LHCN-M2 (cell line): Measurements from ENCODE around the gene ARSK. TPM values are rescaled to one million over a fixed set of nuclear protein-coding genes. Genes with fewer than 3 reads are reported as not detected.

ENCODE experiments used
- DNase-seq: peaks from one replicate; pipeline ENCODE4 v3.0.0-alpha.2; 2012; ENCODE audit warnings: low read depth
- total RNA-seq: library from RNA; depleted of rRNA; stranded (reverse); fragments of >200 nt; gene quantifications from 2 replicates; pipeline ENCODE4 v1.2.3, GENCODE V29; 2014

Gene ARSK
- total RNA-seq, 1 experiment from 2014 or later: 10.0 TPM

GRCh38 chr5:95564450-95564849 lies 9.5 kb downstream of the ARSK start:
- DNase-seq: no peak

GRCh38 chr5:95565280-95565920 lies 10.5 kb downstream of the ARSK start:
- DNase-seq: no peak

GRCh38 chr5:95572016-95572415 lies 17.1 kb downstream of the ARSK start:
- no peak for DNase-seq

GRCh38 chr5:95581576-95581975 lies 26.7 kb downstream of the ARSK start:
- DNase-seq: no peak

GRCh38 chr5:95583992-95584391 lies 29.1 kb downstream of the ARSK start:
- no peak for DNase-seq

GRCh38 chr5:95590880-95591279 lies 36.0 kb downstream of the ARSK start:
- DNase-seq: peak; percentile 3

- DNase-seq: peak; percentile 87
These were observed 36.6 kb downstream of the ARSK start for GRCh38 chr5:95591490-95591901.

- no peak for DNase-seq
These were observed 40.5 kb downstream of the ARSK start for GRCh38 chr5:95595289-95595931.

GRCh38 chr5:95599252-95599651 lies 44.4 kb downstream of the ARSK start:
- DNase-seq: no peak

GRCh38 chr5:95600557-95600956 lies 45.7 kb downstream of the ARSK start:
- no peak for DNase-seq

GRCh38 chr5:95605786-95606185 lies 50.9 kb downstream of the ARSK start:
- no peak for DNase-seq

- no peak for DNase-seq
These were observed 51.5 kb downstream of the ARSK start for GRCh38 chr5:95606419-95606818.

- no peak for DNase-seq
These were observed 54.8 kb downstream of the ARSK start for GRCh38 chr5:95609711-95610110.

GRCh38 chr5:95610546-95610945 lies 55.6 kb downstream of the ARSK start:
- DNase-seq: no peak

- DNase-seq: no peak
These were observed 56.5 kb downstream of the ARSK start for GRCh38 chr5:95611396-95611795.

- DNase-seq: no peak
These were observed 58.6 kb downstream of the ARSK start for GRCh38 chr5:95613514-95613913.

GRCh38 chr5:95615164-95615467 lies 60.2 kb downstream of the ARSK start:
- DNase-seq: no peak

GRCh38 chr5:95617057-95617456 lies 62.2 kb downstream of the ARSK start:
- peak; percentile 77 for DNase-seq

- no peak for DNase-seq
These were observed 64.2 kb downstream of the ARSK start for GRCh38 chr5:95619096-95619495.

- no peak for DNase-seq
These were observed 64.7 kb downstream of the ARSK start for GRCh38 chr5:95619514-95620029.

GRCh38 chr5:95620030-95620869 lies 65.3 kb downstream of the ARSK start, which contains the start of gene GPR150:
Gene GPR150 (plus strand): TSS chr5:95620087. CDS start chr5:95620276, 189 bp downstream.
- DNase-seq: peak; percentile 73
